Liver (tissue), 9 donors: ENCODE data around the gene KLHL40. TPM values are rescaled to one million over a fixed set of nuclear protein-coding genes. Genes with fewer than 3 reads are reported as not detected.

Experiments used
- DNase-seq: peaks from one replicate; pipeline ENCODE4 v3.0.0-alpha.2; 2017; ENCODE audit warnings: low spot score
- H3K27ac ChIP-seq, 2 donors: one replicate each; pipeline ENCODE4 v1.7.0; 2013; ENCODE audit warnings: inconsistent platforms in 2 of 2, low read length in 2 of 2, control low read depth in 1 of 2, low read depth in 1 of 2, mild to moderate bottlenecking in 1 of 2
- H3K27me3 ChIP-seq, 4 donors: one replicate each; pipeline versions ENCODE4 v1.6.1 to v1.7.0; 2013; ENCODE audit warnings: low read length in 3 of 4, inconsistent platforms in 1 of 4, mild to moderate bottlenecking in 1 of 4, moderate library complexity in 1 of 4; ENCODE audit not compliant: control insufficient read depth in 4 of 4, insufficient read depth in 4 of 4
- H3K36me3 ChIP-seq, 4 donors: one replicate each; pipeline versions ENCODE4 v1.6.1 to v1.7.0; 2013; ENCODE audit warnings: low read length in 3 of 4, mild to moderate bottlenecking in 3 of 4, low read depth in 1 of 4, moderate library complexity in 1 of 4; ENCODE audit not compliant: control insufficient read depth in 4 of 4, insufficient read depth in 3 of 4
- H3K4me1 ChIP-seq, 4 donors: one replicate each; pipeline versions ENCODE4 v1.6.1 to v1.7.0; 2013; ENCODE audit warnings: low read length in 3 of 4, mild to moderate bottlenecking in 3 of 4, moderate library complexity in 1 of 4; ENCODE audit not compliant: control insufficient read depth in 4 of 4, insufficient read depth in 4 of 4
- H3K4me3 ChIP-seq, 3 donors: one replicate each; pipeline versions ENCODE4 v1.6.1 to v1.7.0; 2013; ENCODE audit warnings: low read length in 3 of 3, control low read depth in 1 of 3, low read depth in 1 of 3, mild to moderate bottlenecking in 1 of 3
- H3K9ac ChIP-seq, 2 donors: one replicate each; pipeline ENCODE4 v1.7.0; 2013; ENCODE audit warnings: low read length in 2 of 2, mild to moderate bottlenecking in 2 of 2, moderate library complexity in 2 of 2, control low read depth in 1 of 2, low read depth in 1 of 2
- H3K9me3 ChIP-seq, 4 donors: one replicate each; pipeline versions ENCODE4 v1.6.1 to v1.7.0; 2013; ENCODE audit warnings: low read length in 3 of 4; ENCODE audit not compliant: control insufficient read depth in 4 of 4
- FOXA1 ChIP-seq: IDR thresholded peaks from 2 replicates; pipeline ENCODE4 v1.6.1; 2016; ENCODE audit warnings: antibody characterized with exemption
- FOXA2 ChIP-seq: IDR thresholded peaks from 2 replicates; pipeline ENCODE4 v1.6.1; 2016; ENCODE audit warnings: antibody characterized with exemption
- GABPA ChIP-seq, 2 donors: IDR thresholded peaks in 1 of 2; conservative IDR thresholded peaks in 1 of 2; 2 replicates each; pipeline ENCODE4 v1.6.1; 2016; ENCODE audit warnings: antibody characterized with exemption in 2 of 2, mild to moderate bottlenecking in 1 of 2, moderate library complexity in 1 of 2
- HNF4A ChIP-seq, 2 donors: conservative IDR thresholded peaks; 2 replicates each; pipeline ENCODE4 v1.6.1; 2016; ENCODE audit warnings: antibody characterized with exemption in 2 of 2, mild to moderate bottlenecking in 2 of 2
- HNF4G ChIP-seq: IDR thresholded peaks from 2 replicates; pipeline ENCODE4 v1.6.1; 2016; ENCODE audit warnings: antibody characterized with exemption
- JUND ChIP-seq, 2 donors: IDR thresholded peaks; 2 replicates each; pipeline ENCODE4 v1.6.1; 2016; ENCODE audit warnings: antibody characterized with exemption in 2 of 2
- NR2F2 ChIP-seq: IDR thresholded peaks from 2 replicates; pipeline ENCODE4 v1.6.1; 2016; ENCODE audit warnings: antibody characterized with exemption
- RAD21 ChIP-seq, 2 donors: IDR thresholded peaks; 2 replicates each; pipeline ENCODE4 v1.6.1; 2016; ENCODE audit warnings: antibody characterized with exemption in 2 of 2, mild to moderate bottlenecking in 2 of 2
- RXRA ChIP-seq, 2 donors: IDR thresholded peaks; 2 replicates each; pipeline ENCODE4 v1.6.1; 2017 to 2018; ENCODE audit warnings: antibody characterized with exemption in 2 of 2, mild to moderate bottlenecking in 1 of 2
- TAF1 ChIP-seq: conservative IDR thresholded peaks from 2 replicates; pipeline ENCODE4 v1.6.1; 2016; ENCODE audit warnings: antibody characterized with exemption, mild to moderate bottlenecking
- WGBS: extraction: QIAGEN DNeasy Blood & Tissue Kit; methylation state at CpG from one replicate; pipeline ENCODE4 v1.1.7; 2013; 5-methylcytosine and 5-hydroxymethylcytosine counted together
- polyA plus RNA-seq, 2 donors: library from polyadenylated mRNA; stranded (reverse) in 1 of 2; unstranded in 1 of 2; fragments of 200-250 nt in 1 of 2; fragments of >200 nt in 1 of 2; fragmentation: Nextera tagmentation in 1 of 2; extraction: Ambion mirVana in 1 of 2; gene quantifications; one replicate each; pipeline versions ENCODE4 v1.2.1 to v1.2.3, GENCODE V29; 2013 to 2015
- total RNA-seq, 2 donors: library from RNA; depleted of rRNA; stranded (reverse); fragments of >200 nt; gene quantifications; one replicate each; pipeline ENCODE4 v1.2.3, GENCODE V29; 2014
- TF ChIP-seq, protein P1 (sequence below): IDR thresholded peaks from 2 replicates; pipeline ENCODE4 v1.6.1; 2016; ENCODE audit warnings: antibody characterized with exemption
- TF ChIP-seq, protein P2 (sequence below): fragments of 150-350 bp; IDR thresholded peaks from 2 replicates; pipeline ENCODE4 v1.5.1; 2017; ENCODE audit warnings: improper control_type of control experiment, low read depth, low read length; ENCODE audit not compliant: missing input control
- TF ChIP-seq, protein P3 (sequence below): IDR thresholded peaks from 2 replicates; pipeline ENCODE4 v1.6.1; 2016; ENCODE audit warnings: antibody characterized with exemption, mild to moderate bottlenecking
- TF ChIP-seq, protein P4 (sequence below): IDR thresholded peaks from 2 replicates; pipeline ENCODE4 v1.6.1; 2016; ENCODE audit warnings: antibody characterized with exemption
- donor health status: healthy.
- donor health status: healthy.
- donor health status: healthy.
- donor health status: healthy.
- donor health status: healthy.

Gene KLHL40
- total and polyA plus RNA-seq, 4 donors, result not detected

DNA sequence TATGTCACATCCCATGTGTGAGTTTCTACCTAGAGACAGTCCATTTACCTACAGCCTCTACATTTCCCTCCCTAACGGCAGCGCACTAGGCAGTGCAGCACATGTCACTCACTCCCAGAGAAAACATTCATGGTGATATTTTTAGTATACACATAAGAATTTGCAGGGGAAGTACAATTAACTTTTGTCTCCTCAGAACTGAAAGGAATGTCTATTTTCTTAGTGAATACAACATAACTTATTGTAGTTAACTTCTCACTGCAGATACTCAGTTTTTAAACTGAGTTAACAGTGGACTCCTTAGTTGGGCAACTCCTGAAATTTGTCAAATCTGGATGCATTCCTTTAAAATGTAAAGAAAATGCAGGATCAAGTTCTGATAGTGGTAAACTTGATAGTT is 36.3 kb upstream of the KLHL40 start:
- no peaks in the 10 kb centered on the region for H3K27me3 ChIP-seq
- no peak overlapping the region for H3K4me3 ChIP-seq
- no peak overlapping the region for H3K27ac ChIP-seq
- no peak overlapping the region for H3K9ac ChIP-seq
- H3K4me1 ChIP-seq, result peaks cover 4 to 12% (median 7%) of the 10 kb centered on the region in 4 donors
- H3K36me3 ChIP-seq, result peaks cover 6 to 41% (median 25%) of the 10 kb centered on the region in 4 donors
- no peaks in the 10 kb centered on the region for H3K9me3 ChIP-seq
- DNase-seq, result no peak
- TF ChIP-seq FOXA1, result no peak
- no peak for TF ChIP-seq HNF4A (conservative IDR thresholded peaks at IDR 0.05)
- TF ChIP-seq, protein P1, sequence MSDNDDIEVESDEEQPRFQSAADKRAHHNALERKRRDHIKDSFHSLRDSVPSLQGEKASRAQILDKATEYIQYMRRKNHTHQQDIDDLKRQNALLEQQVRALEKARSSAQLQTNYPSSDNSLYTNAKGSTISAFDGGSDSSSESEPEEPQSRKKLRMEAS, result no peak
- TF ChIP-seq TAF1, result no peak
- TF ChIP-seq JUND (IDR thresholded peaks at IDR 0.05), result no peak
- no peak for TF ChIP-seq HNF4G
- no peak for TF ChIP-seq NR2F2
- TF ChIP-seq, protein P2, sequence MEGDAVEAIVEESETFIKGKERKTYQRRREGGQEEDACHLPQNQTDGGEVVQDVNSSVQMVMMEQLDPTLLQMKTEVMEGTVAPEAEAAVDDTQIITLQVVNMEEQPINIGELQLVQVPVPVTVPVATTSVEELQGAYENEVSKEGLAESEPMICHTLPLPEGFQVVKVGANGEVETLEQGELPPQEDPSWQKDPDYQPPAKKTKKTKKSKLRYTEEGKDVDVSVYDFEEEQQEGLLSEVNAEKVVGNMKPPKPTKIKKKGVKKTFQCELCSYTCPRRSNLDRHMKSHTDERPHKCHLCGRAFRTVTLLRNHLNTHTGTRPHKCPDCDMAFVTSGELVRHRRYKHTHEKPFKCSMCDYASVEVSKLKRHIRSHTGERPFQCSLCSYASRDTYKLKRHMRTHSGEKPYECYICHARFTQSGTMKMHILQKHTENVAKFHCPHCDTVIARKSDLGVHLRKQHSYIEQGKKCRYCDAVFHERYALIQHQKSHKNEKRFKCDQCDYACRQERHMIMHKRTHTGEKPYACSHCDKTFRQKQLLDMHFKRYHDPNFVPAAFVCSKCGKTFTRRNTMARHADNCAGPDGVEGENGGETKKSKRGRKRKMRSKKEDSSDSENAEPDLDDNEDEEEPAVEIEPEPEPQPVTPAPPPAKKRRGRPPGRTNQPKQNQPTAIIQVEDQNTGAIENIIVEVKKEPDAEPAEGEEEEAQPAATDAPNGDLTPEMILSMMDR, result no peak
- no peak for TF ChIP-seq RAD21 (IDR thresholded peaks at IDR 0.05)
- TF ChIP-seq, protein P3, sequence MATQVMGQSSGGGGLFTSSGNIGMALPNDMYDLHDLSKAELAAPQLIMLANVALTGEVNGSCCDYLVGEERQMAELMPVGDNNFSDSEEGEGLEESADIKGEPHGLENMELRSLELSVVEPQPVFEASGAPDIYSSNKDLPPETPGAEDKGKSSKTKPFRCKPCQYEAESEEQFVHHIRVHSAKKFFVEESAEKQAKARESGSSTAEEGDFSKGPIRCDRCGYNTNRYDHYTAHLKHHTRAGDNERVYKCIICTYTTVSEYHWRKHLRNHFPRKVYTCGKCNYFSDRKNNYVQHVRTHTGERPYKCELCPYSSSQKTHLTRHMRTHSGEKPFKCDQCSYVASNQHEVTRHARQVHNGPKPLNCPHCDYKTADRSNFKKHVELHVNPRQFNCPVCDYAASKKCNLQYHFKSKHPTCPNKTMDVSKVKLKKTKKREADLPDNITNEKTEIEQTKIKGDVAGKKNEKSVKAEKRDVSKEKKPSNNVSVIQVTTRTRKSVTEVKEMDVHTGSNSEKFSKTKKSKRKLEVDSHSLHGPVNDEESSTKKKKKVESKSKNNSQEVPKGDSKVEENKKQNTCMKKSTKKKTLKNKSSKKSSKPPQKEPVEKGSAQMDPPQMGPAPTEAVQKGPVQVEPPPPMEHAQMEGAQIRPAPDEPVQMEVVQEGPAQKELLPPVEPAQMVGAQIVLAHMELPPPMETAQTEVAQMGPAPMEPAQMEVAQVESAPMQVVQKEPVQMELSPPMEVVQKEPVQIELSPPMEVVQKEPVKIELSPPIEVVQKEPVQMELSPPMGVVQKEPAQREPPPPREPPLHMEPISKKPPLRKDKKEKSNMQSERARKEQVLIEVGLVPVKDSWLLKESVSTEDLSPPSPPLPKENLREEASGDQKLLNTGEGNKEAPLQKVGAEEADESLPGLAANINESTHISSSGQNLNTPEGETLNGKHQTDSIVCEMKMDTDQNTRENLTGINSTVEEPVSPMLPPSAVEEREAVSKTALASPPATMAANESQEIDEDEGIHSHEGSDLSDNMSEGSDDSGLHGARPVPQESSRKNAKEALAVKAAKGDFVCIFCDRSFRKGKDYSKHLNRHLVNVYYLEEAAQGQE, result no peak
- no peak for TF ChIP-seq RXRA (IDR thresholded peaks at IDR 0.05)
- TF ChIP-seq FOXA2, result no peak
- 92% methylated on average over 2 of the region's 2 CpGs for WGBS

DNA sequence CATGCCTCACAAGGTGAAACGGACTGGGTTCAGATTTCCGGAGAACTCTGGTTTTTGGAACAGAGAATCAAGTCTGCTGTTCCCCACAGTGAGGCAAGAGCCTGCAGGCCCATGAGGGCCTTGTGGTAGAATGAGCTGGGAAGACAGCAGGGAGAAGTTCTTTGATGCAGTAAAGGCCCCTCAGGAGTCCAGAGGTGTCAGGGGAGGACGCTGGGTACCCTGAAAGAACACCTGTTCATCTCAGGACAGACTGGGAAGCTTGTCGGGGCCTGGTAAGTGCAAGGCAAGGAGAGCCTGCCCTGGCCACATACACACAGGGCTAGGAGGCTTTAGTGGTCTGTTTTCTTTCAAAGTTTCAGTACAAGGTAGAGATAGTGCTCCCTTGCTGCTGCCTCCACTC is 35.6 kb upstream of the KLHL40 start:
- Histone ChIP-seq H3K9me3 (no peaks in the 10 kb centered on the region), H3K9ac (no peak overlapping the region), H3K4me1 (peaks cover 4 to 12% (median 8%) of the 10 kb centered on the region in 4 donors), H3K4me3 (no peak overlapping the region), H3K27me3 (no peaks in the 10 kb centered on the region), H3K27ac (no peak overlapping the region), H3K36me3 (peaks cover 1 to 33% (median 19%) of the 10 kb centered on the region in 4 donors)
- WGBS, result 90% methylated on average over 4 of the region's 4 CpGs
- DNase-seq, result no peak
- TF ChIP-seq GABPA (IDR thresholded peaks at IDR 0.05 in 1 of 2, conservative IDR thresholded peaks at IDR 0.05 in 1 of 2), result no peak
- TF ChIP-seq FOXA1, result no peak
- no peak for TF ChIP-seq HNF4A (conservative IDR thresholded peaks at IDR 0.05)
- TF ChIP-seq, protein P3, result no peak
- TF ChIP-seq, protein P4, sequence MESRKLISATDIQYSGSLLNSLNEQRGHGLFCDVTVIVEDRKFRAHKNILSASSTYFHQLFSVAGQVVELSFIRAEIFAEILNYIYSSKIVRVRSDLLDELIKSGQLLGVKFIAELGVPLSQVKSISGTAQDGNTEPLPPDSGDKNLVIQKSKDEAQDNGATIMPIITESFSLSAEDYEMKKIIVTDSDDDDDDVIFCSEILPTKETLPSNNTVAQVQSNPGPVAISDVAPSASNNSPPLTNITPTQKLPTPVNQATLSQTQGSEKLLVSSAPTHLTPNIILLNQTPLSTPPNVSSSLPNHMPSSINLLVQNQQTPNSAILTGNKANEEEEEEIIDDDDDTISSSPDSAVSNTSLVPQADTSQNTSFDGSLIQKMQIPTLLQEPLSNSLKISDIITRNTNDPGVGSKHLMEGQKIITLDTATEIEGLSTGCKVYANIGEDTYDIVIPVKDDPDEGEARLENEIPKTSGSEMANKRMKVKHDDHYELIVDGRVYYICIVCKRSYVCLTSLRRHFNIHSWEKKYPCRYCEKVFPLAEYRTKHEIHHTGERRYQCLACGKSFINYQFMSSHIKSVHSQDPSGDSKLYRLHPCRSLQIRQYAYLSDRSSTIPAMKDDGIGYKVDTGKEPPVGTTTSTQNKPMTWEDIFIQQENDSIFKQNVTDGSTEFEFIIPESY, result no peak
- TF ChIP-seq, protein P2, result no peak
